ENCODE measurements around the gene HFM1.

DNA sequence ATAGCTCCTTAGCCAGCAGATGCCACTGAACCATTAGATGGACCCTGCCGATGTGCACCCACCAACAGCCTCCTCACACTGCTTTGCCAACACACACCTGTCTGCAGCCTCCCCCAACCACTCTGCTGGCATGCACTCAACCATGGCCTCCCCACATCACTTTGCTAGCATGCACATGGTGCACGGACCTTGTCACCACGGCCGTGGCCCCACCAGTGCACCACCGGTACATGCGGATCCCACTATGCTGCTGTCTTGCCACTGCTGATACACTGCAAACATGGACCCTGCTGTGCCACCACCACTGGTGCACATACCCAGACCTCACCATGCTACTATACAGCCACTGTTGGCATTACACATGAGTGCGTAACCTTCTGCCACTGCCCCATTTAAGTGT is 66.1 kb downstream of the HFM1 start:
- TF ChIP-seq POLR2A (IDR thresholded peaks at IDR 0.05; ENCODE audit: low read depth, low read length) (no peak), POLR2AphosphoS5 (IDR thresholded peaks at IDR 0.05; ENCODE audit: low read depth, low read length) (no peak), TAF1 (IDR thresholded peaks at IDR 0.05; ENCODE audit: low read depth, low read length) (no peak), SPI1 (IDR thresholded peaks at IDR 0.05; ENCODE audit: low read depth, low read length) (no peak), POU2F2 (IDR thresholded peaks at IDR 0.05; ENCODE audit: low read depth, low read length) (no peak)

All from GM12891 (cell line).